H7 (cell line): ENCODE data around the gene ADIPOR1. TPM values are rescaled to one million over a fixed set of nuclear protein-coding genes. Genes with fewer than 3 reads are reported as not detected.
A peak's percentile ranks its signal among the peaks of the same experiment; 100 is the strongest.
"Not testable (repeated sequence)": the region's sequence is repeated elsewhere in the genome, so short reads cannot be mapped to it uniquely, and the experiment has no call there.

Source experiments
- DNase-seq: peaks from one replicate; pipeline ENCODE4 v3.0.0; 2012
- H3K27me3 ChIP-seq: 2 replicates; pipeline ENCODE4 v1.6.0; 2011; ENCODE audit warnings: mild to moderate bottlenecking, low read length; ENCODE audit not compliant: control insufficient read depth, insufficient read depth
- H3K36me3 ChIP-seq: replicated peaks from 2 replicates; pipeline ENCODE4 v1.5.1; 2011; ENCODE audit warnings: low read length; ENCODE audit not compliant: control insufficient read depth, insufficient read depth
- H3K4me3 ChIP-seq: 2 replicates; pipeline ENCODE4 v1.5.1; 2011; ENCODE audit warnings: low read depth, mild to moderate bottlenecking, control low read depth, low read length, moderate library complexity; ENCODE audit not compliant: insufficient read depth
- total RNA-seq: library from RNA; depleted of rRNA; stranded (reverse); fragments of >200 nt; shearing (Covaris generic); gene quantifications from 2 replicates; pipeline ENCODE4 v1.2.3, GENCODE V29; 2014

The ADIPOR1 gene
- total RNA-seq, 1 experiment from 2014 or later: 133 TPM

DNA sequence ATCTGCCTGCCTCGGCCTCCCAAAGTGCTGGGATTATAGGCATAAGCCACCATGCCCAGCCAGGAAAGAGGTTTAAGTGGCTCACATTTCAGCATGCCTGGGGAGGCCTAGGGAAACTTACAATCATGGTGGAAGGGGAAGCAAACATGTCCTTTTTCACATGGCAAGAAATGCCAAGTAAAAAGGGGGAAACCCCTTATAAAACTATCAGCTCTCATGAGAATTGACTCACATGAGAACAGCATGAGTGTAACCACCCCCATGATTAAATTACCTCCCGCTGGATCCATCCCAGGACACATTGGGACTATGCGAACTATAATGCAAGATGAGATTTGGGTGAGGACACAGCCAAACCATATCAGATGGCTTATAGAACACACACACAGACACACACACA, 22.3 kb downstream of the ADIPOR1 start:
- H3K4me3 ChIP-seq: no peak overlapping the region
- peaks cover 1% of the 10 kb centered on the region; the same call in 1 of the 2 replicates for H3K36me3 ChIP-seq
- no peaks in the 10 kb centered on the region for H3K27me3 ChIP-seq
- no peak for DNase-seq

DNA sequence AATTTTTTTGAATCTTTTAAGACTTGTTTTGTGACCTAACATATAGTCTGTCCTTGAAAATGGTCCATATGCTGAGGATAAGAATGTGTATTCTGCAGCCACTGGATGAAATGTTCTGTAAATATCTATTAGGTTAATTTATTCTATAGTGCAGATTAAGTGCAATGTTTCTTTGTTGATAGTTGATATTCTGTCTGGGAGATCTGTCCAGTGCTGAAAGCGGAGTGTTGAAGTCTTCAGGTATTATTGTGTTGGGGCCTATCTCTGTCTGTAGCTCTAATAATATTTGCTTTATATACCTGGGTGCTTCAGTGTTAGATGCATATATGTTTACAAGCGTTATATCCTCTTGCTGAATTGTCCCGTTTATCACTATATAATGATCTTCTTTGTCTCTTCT, 23.4 kb downstream of the ADIPOR1 start:
- H3K36me3 ChIP-seq: no peaks in the 10 kb centered on the region
- H3K27me3 ChIP-seq: no peaks in the 10 kb centered on the region
- H3K4me3 ChIP-seq: no peak overlapping the region
- no peak for DNase-seq

DNA sequence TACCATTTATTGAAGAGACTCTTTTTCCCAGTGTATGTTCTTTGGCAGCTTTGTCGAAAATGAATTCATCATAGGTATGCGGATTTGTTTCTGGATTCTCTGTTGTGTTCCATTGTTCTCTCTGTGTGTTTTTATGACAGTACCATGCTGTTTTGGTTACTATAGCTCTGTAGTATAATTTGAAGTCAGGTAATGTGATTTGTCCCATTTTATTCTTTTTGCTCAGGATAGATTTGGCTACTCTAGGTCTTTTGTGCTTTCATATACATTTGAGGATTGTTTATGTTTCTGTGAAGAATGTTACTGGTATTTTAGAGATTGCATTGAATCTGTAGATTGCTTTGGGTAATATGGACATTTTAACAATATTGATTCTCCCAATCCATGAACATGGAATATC, 25.6 kb downstream of the ADIPOR1 start:
- no peak overlapping the region for H3K4me3 ChIP-seq
- H3K36me3 ChIP-seq: no peaks in the 10 kb centered on the region
- no peak for DNase-seq
- H3K27me3 ChIP-seq: no peaks in the 10 kb centered on the region

DNA sequence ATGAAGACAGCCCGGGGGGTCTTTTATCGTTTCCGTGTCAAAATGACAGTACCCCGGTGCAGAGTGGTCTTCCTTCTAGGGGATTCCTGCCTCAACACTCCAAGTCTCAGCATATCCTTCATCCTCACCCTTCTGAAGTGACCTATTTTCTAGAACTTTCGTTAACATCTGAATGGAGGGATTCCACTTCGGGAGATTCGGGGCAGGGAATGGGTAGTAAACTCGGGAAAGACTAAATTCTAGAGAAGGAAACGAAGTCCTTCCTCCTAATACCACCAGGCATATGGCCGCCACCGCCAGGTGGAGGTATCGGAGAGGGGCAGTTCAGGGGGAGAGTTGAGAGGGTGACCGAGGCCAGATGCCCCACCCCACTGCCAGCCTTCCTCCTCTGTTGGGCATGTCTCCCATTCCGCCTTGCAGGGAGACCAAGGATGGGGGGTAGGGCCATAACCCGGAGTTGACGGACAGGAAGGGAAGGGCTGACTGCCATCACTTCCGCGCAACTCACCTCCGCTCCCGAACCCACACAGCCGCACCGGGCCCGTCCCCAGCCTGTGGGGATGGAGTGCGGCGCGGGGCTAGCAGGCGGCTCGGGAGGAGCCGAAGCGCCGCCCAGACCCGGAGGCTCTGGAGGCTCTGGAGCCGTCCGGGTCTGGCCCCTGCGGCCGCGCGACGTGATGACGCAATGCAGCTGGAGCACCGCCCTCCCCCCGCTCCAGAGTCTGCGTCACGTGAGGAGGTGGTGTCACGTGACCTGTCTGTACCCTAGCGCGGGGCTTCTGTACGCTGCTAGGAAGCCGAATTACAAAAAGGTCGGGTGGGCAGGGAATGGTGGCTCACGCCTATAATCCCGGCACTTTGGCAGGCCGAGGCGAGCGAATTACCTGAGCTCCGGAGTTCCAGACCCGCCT, 31.3 kb downstream of the ADIPOR1 start, which contains the start of gene KLHL12:
Gene KLHL12 (minus strand): TSS at position 654 of the 911 bp plus-strand sequence. CDS start 2,072 bp downstream, outside the sequence.
- DNase-seq: peak; percentile 97
- H3K36me3 ChIP-seq: no peaks in the 10 kb centered on the region; the same call in none of the 2 replicates
- H3K27me3 ChIP-seq: no peaks in the 10 kb centered on the region
- H3K4me3 ChIP-seq: peak within 1 kb of the TSS; percentile 87

DNA sequence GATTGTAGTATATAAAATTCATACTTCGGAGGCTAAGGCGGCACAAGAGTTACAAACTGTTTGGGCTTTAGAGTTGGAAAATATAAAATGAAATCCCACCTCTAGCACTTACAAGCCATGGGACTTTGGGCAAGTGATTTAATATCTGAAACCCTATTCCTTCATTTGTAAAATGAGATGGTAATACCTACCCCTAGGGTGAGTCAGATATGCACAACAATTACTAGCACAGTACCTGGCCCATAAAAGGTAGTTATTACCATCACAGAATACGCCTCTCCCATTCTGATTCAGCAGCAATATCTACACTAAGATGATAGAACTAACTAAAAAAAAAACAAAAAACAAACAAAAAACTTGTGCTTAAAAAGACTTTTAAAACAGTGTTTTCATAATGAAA, 34.6 kb downstream of the ADIPOR1 start:
- H3K36me3 ChIP-seq: peaks cover 2% of the 10 kb centered on the region
- no peak overlapping the region for H3K4me3 ChIP-seq
- DNase-seq: no peak
- H3K27me3 ChIP-seq: no peaks in the 10 kb centered on the region

DNA sequence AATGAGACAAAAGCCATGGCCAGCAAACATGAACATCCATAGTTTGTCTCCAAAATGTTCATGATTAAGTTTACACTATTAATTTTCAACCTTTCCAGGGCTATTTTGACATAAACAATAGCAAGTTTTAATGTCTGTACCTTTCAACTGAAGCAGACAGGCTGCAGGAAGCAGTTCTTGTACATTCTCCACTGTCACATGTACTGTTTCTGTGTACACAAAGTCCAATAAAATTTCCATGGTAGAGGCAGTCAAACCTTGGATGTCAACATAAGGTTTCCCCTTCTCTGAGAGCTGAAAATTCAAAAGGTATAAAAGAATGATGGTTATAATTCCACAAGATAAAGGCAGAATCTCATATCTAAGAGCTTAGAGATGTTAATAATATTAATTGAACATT, 38.5 kb downstream of the ADIPOR1 start:
- Histone ChIP-seq H3K4me3 (no peak overlapping the region), H3K36me3 (peaks cover 11% of the 10 kb centered on the region)
- DNase-seq: no peak

DNA sequence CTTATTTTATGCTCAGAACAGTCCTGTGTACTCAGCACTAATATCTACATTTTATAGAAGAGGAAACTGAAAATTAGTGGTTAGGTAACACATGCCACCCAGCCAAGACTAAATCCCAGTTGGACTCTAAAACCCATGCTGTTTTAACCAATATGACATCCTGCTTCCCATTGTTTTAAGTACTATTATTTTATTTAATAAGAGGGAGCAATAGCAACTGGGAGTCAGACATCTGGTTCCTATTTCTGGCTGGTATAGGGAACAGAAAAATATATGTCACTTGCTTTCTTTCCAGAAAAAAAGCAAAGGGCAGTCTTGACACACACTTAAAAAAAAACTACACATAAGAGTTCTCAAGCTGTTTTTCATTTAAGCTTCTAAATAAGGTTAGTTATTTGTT, 43.0 kb downstream of the ADIPOR1 start:
- peaks cover 15% of the 10 kb centered on the region for H3K36me3 ChIP-seq
- H3K4me3 ChIP-seq: no peak overlapping the region
- DNase-seq: no peak
- H3K27me3 ChIP-seq: no peaks in the 10 kb centered on the region

More for the DNA sequence above, 38.5 kb downstream of the ADIPOR1 start:
- H3K27me3 ChIP-seq: no peaks in the 10 kb centered on the region

DNA sequence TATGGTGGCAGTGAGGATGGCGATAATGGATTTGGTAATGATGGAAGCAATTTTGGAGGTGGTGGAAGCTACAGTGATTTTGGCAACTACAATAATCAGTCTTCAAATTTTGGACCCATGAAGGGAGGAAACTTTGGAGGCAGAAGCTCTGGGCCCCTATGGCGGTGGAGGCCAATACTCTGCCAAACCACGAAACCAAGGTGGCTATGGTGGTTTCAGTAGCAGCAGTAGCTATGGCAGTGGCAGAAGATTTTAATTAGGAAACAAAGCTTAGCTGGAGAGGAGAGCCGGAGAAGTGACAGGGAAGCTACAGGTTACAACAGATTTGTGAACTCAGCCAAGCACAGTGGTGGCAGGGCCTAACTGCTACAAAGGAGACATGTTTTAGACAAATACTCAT, 45.6 kb downstream of the ADIPOR1 start:
- H3K27me3 ChIP-seq, H3K4me3 ChIP-seq, DNase-seq: not testable (repeated sequence)
- peaks cover 21% of the 10 kb centered on the region for H3K36me3 ChIP-seq

DNA sequence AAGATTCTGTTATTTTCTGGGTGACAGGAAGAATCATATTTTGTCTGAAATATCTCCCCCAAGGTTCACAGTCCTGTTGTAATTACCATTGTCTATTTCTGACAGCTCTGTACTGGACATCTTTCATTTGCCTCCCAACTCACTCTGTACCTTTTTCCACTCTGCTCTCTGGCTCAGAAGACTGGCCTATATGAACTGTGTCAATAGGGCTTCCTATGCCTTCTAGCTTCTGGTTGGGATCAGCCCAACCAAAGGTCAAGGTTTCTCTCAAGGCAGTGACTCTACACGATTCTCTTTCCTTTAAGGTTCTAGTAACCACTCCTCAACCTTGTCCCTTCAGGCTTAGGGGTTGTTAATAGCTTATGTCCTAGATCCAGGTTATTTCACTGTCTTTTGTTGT, 48.6 kb downstream of the ADIPOR1 start:
- H3K27me3 ChIP-seq: no peaks in the 10 kb centered on the region
- peaks cover 15% of the 10 kb centered on the region for H3K36me3 ChIP-seq
- DNase-seq: no peak
- no peak overlapping the region for H3K4me3 ChIP-seq

DNA sequence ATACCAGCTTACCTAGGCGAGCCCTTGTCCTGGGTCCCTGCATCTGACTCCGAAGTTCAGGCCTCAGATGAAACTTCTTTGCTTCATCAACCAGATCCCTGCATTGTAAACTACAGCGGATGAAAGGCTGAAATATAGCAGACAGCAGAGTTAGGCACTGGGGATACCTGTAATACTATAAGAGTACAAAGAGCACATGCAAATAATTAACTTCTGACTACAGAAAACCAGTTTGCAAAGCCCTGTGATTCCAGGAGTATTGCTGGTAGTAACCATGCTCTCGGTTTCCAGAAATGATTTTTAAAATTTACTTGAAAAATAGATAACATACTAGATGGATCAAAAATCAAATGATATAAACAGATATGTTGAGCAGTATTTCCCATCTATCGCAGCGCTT, 49.1 kb downstream of the ADIPOR1 start:
- H3K36me3 ChIP-seq: peaks cover 15% of the 10 kb centered on the region

DNA sequence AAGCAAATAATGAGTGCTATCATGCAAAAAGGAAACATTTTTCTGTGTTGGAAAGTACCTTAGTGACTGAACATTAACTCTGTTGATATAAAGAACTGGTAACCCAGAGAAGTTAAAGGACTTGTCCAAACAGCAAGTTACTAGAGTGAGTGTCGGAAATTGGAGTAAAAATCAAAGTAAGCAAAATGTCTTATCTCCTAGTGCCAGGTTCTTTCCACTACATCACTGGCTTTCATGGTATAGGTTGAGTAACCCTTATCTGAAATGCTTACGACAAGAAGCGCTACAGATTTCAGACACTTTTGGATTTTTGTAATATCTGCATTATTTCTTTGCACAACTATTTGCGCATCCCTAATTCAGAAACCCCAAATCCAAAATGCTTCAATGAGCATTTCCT, 52.8 kb downstream of the ADIPOR1 start:
- Histone ChIP-seq H3K36me3 (peaks cover 12% of the 10 kb centered on the region), H3K27me3 (no peaks in the 10 kb centered on the region), H3K4me3 (no peak overlapping the region)
- DNase-seq: no peak

More for the DNA sequence above, 49.1 kb downstream of the ADIPOR1 start:
- no peak for DNase-seq
- Histone ChIP-seq H3K27me3 (no peaks in the 10 kb centered on the region), H3K4me3 (no peak overlapping the region)

DNA sequence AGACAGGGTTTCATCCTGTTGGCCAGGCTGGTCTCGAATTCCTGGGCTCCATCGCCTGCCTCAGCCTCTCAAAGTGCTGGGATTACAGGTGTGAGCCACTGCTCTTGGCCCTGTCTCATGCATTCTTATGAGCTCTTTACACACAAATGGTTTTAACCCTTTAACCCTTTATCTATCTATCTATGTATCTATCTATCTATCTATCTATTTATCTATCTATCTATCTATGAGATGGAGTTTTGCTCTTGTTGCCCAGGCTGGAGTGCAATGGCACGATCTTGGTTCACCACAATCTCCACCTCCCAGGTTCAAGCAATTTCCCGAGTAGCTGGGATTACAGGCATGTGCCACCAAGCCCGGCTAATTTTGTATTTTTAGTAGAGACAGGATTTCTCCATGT, 54.3 kb downstream of the ADIPOR1 start:
- H3K4me3 ChIP-seq, H3K27me3 ChIP-seq, DNase-seq, H3K36me3 ChIP-seq: not testable (repeated sequence)

DNA sequence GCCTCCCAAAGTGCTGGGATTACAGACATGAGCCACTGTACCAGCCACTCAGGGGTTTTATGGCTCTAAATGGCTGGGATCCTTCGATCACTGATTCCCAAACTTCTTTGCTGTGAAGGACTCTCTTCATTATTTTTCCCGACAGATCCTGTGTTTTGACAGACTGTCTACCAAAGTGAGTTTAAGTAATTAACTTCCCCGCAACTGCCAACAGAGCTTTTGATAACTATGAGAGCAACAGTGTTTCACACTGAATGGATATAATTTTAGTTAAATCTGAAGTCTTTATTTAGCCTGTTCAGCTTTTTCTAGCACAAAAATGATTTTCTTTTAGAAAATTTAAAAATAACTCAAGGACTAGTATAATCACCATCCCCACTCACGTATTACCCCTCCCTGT, 56.6 kb downstream of the ADIPOR1 start:
- Histone ChIP-seq H3K36me3 (peaks cover 2% of the 10 kb centered on the region), H3K4me3 (no peak overlapping the region), H3K27me3 (no peaks in the 10 kb centered on the region)
- no peak for DNase-seq

DNA sequence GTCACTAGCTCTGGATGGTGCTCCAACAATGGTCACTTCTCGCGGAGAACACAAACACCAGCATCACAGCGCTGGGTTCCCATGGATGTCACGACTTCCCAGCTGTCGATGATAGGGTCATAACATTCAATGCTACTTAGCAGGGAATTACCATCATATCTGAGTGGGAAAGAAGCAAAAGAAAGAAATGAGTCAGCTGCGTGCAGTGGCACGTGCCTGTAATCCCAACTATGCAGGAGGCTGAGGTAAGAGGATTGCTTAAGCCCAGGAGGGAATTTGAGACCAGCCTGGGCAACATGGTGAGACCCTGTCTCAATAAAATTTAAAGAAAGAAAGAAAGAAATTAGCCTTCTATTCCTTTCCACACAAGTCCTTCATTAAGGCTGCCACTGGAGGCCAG, 65.6 kb downstream of the ADIPOR1 start:
- Histone ChIP-seq H3K36me3 (peaks cover 6% of the 10 kb centered on the region), H3K27me3 (no peaks in the 10 kb centered on the region)
- no peak for DNase-seq

More for the DNA sequence above, 65.6 kb downstream of the ADIPOR1 start:
- no peak overlapping the region for H3K4me3 ChIP-seq
